BJ (cell line): ENCODE measurements around the gene SLC38A10. TPM values are rescaled to one million over a fixed set of nuclear protein-coding genes. Genes with fewer than 3 reads are reported as not detected.

Source experiments
- CTCF ChIA-PET: fragments of 350-600 bp; formaldehyde crosslinking; extraction: SDS; loops from one replicate; lab custom pipeline; 2021; ENCODE audit warnings: antibody characterized with exemption, inconsistent platforms; lab: Yijun Ruan, JAX
- POLR2A ChIA-PET: fragments of 300-600 bp; sonication (Branson Sonifier 250); formaldehyde crosslinking; extraction: SDS; loops from one replicate; lab custom pipeline; 2021; ENCODE audit warnings: antibody characterized with exemption; lab: Charles Lee
- DNase-seq: peaks from one replicate; pipeline ENCODE4 v3.0.0-alpha.2; 2011; ENCODE audit warnings: low read depth
- H3K27me3 ChIP-seq: 2 replicates; pipeline ENCODE4 v1.6.0; 2011; ENCODE audit warnings: low read length; ENCODE audit not compliant: control insufficient read depth, insufficient read depth
- H3K36me3 ChIP-seq: 2 replicates; pipeline ENCODE4 v1.5.1; 2011; ENCODE audit warnings: low read length; ENCODE audit not compliant: control insufficient read depth, insufficient read depth
- H3K4me3 ChIP-seq: 2 replicates; pipeline ENCODE4 v1.5.1; 2011; ENCODE audit warnings: low read depth, mild to moderate bottlenecking, control low read depth, low read length
- polyA plus RNA-seq: library from polyadenylated mRNA; depleted of rRNA; stranded (reverse); fragments of >200 nt; gene quantifications from 2 replicates; pipeline ENCODE4 v1.2.3, GENCODE V29; 2011
- TF ChIP-seq, protein P1 (sequence below): IDR thresholded peaks from 2 replicates; pipeline ENCODE4 v1.5.1; 2011; ENCODE audit warnings: low read depth, mild to moderate bottlenecking, control low read depth, inconsistent platforms, low read length, moderate library complexity; ENCODE audit not compliant: insufficient read depth

The SLC38A10 gene
- polyA plus RNA-seq, 1 experiment, result 55.4 TPM

DNA sequence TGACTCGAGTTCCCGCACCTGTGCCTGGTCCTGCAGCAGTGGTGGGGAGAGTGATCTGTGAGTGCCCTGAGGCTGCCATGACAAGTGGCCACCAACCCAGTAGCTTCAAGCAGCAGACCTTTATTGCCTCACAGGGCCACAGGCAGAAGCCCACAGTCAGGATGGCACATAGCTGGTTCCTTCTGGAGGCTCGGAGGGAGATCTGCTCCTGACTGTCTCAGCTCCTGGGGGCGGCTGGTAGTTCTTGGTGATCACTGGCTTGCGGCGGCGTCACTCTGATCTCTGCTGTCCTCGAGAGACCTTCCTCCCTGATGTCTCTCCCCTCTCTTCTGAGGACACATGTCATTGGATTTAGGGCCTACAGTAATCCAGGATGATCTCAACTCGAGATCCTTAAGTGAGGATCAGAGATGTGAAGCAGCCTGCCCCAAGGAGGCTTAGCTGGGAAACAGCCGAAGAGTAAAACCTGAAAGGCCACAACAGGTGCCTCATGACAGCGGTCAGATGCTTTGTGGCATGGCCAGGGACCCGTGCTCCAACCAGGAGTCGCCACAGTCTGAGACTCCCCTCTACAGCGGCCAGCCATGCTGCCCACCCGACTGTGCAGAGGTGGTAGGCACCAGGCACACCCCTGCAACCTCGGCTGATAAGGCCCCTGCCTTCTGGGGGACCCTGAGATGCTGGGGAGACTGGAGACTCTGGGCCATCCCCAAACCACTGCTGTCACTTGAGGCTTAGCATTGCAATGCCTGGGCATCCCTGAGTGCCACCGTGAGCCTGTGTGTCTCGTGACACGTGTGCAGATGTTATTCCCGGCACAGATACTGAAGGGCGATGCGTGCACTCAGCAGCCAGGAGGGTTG lies 30.0 kb upstream of the SLC38A10 start:
- H3K36me3 ChIP-seq, result no peaks in the 10 kb centered on the region
- H3K4me3 ChIP-seq, result no peak overlapping the region
- CTCF ChIA-PET, result interaction anchor here (0.6 to 5.0 kb wide), 4 partner anchors 9 to 147 kb away, joined by 3 to 26 read pairs (median 3); no protein-coding TSS in a partner anchor
- POLR2A ChIA-PET, result no interaction called here
- TF ChIP-seq, protein P1, sequence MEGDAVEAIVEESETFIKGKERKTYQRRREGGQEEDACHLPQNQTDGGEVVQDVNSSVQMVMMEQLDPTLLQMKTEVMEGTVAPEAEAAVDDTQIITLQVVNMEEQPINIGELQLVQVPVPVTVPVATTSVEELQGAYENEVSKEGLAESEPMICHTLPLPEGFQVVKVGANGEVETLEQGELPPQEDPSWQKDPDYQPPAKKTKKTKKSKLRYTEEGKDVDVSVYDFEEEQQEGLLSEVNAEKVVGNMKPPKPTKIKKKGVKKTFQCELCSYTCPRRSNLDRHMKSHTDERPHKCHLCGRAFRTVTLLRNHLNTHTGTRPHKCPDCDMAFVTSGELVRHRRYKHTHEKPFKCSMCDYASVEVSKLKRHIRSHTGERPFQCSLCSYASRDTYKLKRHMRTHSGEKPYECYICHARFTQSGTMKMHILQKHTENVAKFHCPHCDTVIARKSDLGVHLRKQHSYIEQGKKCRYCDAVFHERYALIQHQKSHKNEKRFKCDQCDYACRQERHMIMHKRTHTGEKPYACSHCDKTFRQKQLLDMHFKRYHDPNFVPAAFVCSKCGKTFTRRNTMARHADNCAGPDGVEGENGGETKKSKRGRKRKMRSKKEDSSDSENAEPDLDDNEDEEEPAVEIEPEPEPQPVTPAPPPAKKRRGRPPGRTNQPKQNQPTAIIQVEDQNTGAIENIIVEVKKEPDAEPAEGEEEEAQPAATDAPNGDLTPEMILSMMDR, result no peak
- peaks cover 3% of the 10 kb centered on the region for H3K27me3 ChIP-seq
- DNase-seq, result no peak

DNA sequence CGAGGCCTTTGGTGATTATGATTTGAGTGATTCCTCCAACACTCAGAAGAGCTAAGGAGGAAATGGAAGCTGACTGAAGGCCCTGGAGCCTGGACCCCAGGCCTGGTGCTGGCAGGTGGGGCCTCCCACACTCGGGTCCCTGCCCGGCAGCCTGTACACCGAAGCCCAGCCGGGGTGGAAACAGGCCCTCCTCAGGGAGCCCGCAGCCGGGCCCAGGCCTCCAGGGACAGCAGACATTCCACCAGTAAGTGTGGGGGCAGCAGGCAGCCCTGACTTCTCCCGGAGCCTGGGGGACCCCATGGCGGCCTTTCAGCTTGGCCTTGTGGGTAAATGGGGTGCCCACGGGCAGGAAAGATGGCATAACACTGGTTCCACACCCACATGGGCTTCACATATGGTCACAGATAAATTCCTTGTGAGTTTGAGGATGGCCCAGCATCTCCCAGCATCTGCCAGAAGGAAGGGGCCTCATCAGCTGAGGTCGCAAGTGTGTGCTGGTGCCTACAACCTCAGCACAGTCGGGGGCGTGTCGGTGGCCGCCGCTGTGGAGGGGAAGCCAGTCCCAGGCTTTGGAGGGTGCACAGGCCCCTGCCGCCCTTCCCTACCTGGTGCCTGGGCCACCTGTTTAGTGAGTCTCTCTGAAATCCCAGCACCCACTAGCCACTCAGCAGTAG lies 29.2 kb upstream of the SLC38A10 start:
- ChIA-PET POLR2A (no interaction called here), CTCF (interaction anchor here (0.6 to 5.0 kb wide), 5 partner anchors 10 to 148 kb away, joined by 3 to 26 read pairs (median 3); no protein-coding TSS in a partner anchor)
- H3K36me3 ChIP-seq, result no peaks in the 10 kb centered on the region
- no peak overlapping the region for H3K4me3 ChIP-seq
- peaks cover 3% of the 10 kb centered on the region for H3K27me3 ChIP-seq
- TF ChIP-seq, protein P1, result no peak
- no peak for DNase-seq

DNA sequence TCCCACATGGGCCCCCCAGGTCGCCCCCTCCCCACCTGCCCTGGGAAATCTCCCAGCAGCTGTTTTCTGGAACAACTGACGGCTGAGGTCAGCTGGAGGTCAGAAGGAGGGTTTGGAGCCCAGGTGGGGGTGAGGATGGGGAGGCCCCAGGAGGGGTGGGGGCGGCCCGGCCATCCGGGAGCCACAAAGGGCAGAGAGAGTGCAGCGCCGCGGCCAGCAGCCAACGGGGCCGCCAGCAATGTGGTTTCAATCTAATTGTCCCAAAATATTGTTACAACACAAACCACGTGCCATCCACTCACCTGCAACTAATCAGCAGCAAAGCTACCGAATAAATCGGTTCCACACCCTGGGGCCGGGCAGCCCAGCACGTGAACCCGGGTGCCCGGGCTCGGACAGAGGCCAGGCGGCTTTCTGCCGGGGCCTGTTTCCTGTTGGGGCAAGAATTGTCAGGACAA lies 28.3 kb upstream of the SLC38A10 start:
- peaks cover 5% of the 10 kb centered on the region for H3K27me3 ChIP-seq
- POLR2A ChIA-PET, result no interaction called here

DNA sequence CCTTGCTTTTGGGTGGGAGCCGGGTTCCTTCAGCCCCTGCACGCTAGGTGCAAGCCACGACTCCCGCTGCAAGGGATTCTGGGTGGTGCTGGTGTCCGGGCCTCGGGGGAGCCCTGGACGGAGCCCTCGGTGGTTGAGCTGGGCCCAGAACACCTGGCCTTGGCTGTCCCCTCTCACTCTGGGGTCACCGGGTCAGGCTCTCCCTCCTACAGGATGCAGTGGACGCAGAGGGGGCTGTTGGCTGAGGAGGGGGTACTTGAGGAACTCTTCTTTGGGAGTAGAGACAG lies 27.9 kb upstream of the SLC38A10 start:
- POLR2A ChIA-PET, result no interaction called here
- Histone ChIP-seq H3K36me3 (no peaks in the 10 kb centered on the region), H3K27me3 (peaks cover 5% of the 10 kb centered on the region), H3K4me3 (no peak overlapping the region)
- DNase-seq, result no peak
- TF ChIP-seq, protein P1, result no peak
- CTCF ChIA-PET, result interaction anchor here (0.6 to 5.0 kb wide), 5 partner anchors 9 to 70 kb away, joined by 3 to 26 read pairs (median 4); no protein-coding TSS in a partner anchor

More for the DNA sequence above, 28.3 kb upstream of the SLC38A10 start:
- H3K4me3 ChIP-seq, result no peak overlapping the region
- TF ChIP-seq, protein P1, result no peak
- CTCF ChIA-PET, result interaction anchor here (0.6 to 5.0 kb wide), 5 partner anchors 10 to 71 kb away, joined by 3 to 26 read pairs (median 4); no protein-coding TSS in a partner anchor
- no peaks in the 10 kb centered on the region for H3K36me3 ChIP-seq
- no peak for DNase-seq
